Astrocyte (in vitro differentiated cells and primary cell): ENCODE data around the gene ASTN1.

Experiments used
- CTCF ChIP-seq: IDR thresholded peaks from 2 replicates; pipeline ENCODE4 v1.5.1; 2011; ENCODE audit warnings: low read depth, mild to moderate bottlenecking, inconsistent platforms, low read length, moderate library complexity; ENCODE audit not compliant: insufficient read depth
- EZH2 ChIP-seq: IDR thresholded peaks from 2 replicates; pipeline ENCODE4 v1.6.1; 2012; ENCODE audit warnings: mild to moderate bottlenecking, low read length, inconsistent platforms; ENCODE audit not compliant: insufficient read depth

- TF ChIP-seq CTCF (no peak), EZH2 (no peak)
Observed at GRCh38 chr1:176816232-176816631, 348.3 kb downstream of the ASTN1 start.
